H4 (cell line): Measurements from ENCODE around the gene NR1H2. TPM values are rescaled to one million over a fixed set of nuclear protein-coding genes. Genes with fewer than 3 reads are reported as not detected.
"Not testable (repeated sequence)": the region's sequence is repeated elsewhere in the genome, so short reads cannot be mapped to it uniquely, and the experiment has no call there.

Source experiments
- DNase-seq: peaks from one replicate; pipeline ENCODE4 v3.0.0-alpha.2; 2015; ENCODE audit warnings: low spot score
- total RNA-seq: library from RNA; depleted of rRNA; stranded (reverse); fragments of >200 nt; shearing (Covaris generic); gene quantifications from 2 replicates; pipeline ENCODE4 v1.2.3, GENCODE V29; 2014

NR1H2 gene
- total RNA-seq, 1 experiment from 2014 or later: 79.5 TPM

DNA sequence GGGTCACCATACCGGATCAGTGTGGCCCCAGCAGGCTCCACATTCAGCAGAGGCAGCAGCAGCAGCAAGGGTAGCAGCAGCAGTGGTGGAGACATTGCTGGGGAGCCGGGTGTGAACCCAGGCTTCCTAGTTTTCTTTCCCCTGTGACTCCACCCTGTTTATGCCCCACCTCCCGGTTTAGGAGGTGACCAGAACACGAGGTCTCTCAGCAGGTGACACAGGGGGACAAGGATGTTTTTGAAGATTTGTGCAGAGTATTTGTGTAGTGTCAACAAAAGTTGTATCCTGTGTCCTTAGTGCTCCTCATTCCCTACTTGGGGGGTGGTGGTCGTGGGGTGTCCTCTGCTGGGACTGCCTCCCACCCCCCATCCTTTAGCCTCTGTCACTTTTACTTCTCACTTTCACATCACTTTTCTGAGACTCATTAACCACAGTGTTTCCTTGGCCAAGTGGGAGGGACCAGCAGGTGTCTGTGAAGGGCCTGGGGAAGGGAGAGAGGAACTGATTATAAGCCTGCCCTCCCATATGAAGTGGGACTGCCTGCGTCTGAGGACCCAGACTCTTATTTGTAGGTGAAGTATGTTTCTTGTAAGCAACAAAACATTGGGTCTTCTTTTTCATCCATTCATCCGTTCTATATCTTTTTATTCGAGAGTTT, 31.5 kb upstream of the NR1H2 start:
- DNase-seq: no peak

DNA sequence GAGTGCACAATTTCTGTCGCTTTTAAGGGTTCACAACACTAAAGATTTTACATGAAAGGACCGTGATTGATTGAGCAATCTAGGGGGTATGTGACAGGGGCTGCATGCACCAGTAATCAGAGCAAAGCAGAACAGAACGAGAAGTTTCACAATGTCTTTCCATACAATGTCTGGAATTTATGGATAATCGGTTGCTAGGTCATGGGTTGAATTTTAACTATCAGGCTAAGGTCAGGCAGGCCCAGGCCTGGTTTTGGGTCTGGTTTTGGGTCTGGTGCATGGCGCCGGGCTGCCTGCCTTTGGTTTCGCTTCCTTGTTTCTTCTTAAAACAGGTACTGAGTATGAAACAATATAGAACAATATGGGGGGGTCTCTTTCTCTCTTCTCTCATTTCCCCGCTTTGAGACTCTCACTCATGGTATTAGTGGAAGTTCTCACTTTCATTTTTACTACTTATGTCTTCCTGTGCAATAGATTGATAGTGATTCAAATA, 29.1 kb upstream of the NR1H2 start:
- not testable (repeated sequence) for DNase-seq

DNA sequence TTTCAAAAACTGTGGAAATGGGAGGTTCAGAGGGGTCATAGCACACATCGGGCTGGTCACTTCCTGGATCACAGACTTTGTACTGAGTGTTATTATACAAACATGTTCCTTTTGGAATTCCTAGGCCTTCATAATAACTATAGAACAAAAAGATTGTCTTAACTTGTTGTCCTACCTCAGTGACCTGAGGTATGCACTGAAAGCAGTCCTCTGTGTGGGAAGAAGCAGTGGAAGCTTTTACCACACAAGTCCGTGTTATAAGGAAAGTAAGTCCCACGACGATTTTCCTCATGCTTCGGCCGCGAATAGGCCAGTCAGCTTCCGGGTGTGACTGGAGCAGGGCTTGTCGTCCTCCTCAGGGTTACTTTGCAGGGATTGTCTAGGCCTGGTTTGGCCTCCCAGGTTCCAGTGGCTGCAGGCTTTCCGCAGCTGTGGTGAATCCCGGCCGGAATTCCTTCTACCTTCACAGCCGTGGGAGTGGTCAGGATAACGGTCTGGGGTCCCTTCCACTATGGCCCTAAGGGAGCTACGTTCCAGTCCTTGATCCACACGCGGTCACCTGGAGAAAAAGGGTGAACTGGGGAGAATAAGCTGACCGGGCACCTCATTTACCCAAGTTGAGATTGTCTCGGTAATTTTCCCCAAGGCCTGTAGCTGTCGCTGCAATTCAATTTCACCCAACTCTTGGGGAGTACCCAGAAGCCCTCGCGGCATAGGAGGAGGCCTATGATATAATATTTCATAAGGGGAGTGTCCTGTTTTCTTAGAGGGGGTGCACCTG, 26.8 kb upstream of the NR1H2 start:
- DNase-seq: no peak

DNA sequence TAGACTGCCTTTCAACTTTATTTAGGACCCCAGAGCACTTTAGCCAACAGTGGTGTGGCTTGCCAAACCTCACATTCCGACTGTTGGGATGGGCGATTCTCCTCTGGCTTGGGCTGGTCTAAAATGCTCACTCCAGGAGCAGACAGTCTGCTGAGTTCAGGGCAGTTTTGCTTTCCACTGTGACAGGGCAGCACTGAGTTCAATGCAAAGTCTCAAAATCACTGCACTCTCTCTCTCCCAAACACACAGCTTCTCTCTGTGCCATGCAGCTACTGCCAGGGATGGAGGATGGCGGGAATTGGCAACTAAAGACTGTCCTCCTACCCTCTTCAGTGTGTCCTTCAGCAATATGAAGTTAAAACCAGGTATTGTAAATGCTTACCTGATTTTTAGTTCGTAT, 24.0 kb upstream of the NR1H2 start:
- no peak for DNase-seq

DNA sequence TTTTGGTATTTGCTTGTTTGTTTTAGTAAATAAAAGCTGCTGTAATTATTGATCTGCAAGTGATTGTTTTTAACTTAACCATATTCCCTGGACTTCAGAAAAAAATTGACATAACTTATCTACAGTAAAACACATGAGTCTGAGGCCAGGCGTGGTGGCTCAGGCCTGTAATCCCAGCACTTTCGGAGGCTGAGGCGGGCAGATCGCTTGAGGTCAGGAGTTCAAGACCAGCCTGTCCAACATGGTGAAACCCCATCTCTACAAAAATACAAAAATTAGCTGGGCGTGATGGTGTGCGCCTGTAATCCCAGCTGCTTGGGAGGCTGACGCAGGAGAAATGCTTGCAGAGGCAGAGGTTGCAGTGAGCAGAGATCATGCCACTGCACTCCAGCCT, 22.8 kb upstream of the NR1H2 start:
- DNase-seq: not testable (repeated sequence)

DNA sequence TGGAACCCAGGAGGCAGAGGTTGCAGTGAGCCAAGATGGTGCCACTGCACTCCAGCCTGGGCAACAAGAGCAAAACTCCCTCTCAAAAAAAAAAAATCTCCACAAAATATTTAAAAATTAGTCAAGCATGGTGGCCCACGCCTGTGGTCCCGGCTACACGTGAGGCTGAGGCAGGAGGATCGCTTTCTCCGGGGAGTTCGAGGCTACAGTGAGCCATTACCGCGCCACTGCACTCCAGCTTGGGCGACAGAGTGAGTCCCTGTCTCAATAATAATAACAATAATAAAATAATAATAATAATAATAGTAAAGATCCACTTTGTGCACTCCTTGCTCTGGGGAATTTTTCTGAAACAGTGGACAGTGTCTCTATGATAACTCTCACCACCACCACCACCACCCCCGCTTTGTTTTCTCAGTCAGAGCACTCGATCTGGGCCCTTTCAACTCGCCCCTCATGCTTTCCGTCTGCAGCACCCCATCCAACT, 19.5 kb upstream of the NR1H2 start:
- no peak for DNase-seq

DNA sequence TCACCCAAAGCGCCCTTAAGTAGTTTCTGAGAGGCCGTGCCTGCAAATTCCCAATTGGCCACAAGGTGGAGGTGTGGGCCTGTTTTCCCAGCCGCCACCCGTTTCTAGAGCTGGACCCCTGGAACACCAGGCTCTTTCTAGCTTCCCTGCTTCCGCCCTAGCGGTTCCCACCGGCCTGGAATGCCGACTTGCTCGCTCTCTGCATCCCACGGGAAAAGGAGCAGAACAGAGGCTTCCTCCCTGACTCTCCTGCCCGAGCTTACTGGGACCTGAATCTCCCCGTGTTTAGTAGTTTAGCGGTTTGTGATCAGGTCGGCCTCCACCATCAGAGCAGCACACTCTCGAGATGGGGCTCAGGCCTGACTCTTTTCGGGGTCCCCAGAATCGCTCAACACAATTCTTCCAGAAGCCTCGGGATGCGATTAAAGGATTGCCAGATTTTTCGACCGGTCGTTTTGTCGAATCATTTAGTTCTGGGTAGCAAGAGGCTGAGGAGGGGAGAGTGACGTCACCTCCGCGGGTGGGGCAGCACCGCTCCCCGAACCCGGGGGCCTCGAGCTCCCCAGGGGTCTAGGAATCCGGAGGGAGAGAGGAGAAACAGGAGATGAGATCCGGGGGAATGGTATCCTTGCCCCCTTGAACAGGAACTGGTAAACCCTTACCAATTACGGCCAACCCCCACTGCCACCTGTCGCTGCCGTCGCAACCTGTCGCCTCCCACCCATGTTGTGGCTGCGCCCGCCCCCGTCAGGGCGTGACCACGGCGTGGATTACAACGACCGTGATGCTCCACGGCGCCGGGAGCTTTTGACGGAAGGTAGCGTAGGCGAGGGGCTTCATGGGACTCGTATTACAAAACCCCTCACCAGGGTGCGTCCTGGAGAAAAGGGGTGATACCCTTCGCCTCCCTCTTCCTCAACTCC, 18.8 kb upstream of the NR1H2 start:
- DNase-seq: peak; percentile 67

DNA sequence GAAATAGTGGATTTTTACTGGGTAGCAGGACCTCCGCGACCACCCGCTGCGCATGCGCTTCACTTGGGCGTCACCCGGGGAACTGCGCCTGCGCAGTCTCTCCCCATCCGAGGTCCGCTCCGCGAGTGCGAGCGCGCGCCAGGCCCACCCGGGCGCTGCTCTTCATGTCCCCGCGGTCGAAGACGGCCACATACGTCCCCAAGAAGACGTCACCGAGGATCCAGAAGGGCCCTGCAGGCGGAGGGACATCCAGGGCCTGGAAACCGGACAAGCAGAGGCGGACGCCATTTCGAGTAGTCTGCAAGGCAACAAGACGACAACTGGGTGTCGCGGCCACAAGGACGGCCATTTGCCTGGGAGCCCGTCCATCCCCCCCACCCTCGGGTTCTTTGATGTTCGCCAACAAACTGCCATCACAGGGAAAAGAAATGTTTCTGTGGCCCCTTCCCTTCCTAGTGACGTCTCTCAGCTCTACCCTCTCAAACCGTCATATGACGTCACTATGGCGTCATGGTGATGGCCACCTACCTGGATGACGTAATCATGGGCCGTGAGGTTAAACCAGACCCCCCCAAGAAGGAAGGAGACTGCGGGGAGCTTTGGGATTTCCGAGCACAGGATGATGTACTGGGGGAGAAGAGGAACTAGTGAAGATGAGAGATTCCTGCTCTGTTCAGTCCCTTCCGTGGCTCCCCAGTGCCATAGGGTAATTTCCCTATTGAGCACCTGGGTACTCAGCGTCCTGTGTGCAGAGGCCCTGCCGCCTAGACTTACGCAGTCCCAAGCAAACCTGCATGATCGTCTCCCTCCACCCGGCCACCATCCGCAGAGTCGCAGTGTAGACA, 17.6 kb upstream of the NR1H2 start:
- DNase-seq: no peak

DNA sequence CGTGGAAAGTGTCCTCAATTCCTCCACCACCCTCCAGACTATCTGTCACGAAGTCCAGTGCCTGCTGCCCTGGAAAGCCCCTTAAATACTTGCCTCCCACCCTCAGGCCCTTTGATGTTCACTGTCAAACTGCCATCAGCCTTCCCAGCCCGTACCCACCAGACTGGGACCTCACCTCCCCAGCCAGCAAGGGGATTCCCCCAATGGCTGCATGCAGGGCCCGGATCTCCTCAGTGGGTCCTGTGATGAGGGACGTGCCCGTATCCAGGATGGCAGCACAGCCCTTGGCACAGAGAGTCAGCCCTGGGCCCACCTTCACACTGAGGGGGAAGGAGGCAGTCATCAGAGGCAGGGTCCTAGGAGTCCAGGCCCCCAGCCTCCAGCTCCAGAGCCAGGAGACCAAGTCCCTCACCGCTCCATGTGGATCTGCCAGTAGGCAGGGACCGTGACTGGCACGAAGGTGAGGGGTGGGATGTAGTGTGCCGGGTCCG, 16.9 kb upstream of the NR1H2 start:
- DNase-seq: no peak

DNA sequence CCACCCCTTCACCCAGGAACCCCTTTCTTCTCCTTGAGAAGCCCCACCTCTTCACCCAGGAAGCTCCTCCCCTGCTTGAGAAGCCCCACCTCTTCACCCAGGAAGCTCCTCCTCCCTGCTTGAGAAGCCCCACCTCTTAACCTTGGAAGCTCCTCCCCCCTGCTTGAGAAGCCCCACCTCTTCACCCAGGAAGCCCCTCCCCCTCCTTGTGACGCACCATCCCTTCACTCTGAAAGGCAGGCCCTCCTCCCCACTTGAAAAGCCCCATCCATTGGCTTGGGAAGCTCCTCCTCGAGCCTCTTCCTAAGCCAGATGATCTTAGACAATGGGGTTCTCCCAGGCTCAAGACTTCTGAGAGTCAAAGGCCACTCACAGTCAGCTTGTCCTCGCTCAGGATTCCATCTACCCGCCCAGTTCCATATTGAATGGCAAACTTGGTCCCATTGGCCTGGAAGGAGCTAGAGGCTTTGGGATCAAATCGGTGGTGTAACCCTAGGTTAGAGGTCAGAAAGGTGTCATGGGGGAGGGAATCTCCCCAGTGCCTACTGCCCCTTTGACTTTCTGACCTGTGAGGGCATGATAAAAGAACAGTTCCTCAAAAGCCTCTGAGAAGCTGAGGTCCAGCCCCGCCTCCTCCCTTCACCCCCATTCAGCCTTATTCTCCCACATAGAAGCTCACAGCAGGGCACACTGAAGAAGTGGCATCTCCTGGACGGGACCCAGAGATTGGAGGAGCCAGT, 14.8 kb upstream of the NR1H2 start:
- no peak for DNase-seq

DNA sequence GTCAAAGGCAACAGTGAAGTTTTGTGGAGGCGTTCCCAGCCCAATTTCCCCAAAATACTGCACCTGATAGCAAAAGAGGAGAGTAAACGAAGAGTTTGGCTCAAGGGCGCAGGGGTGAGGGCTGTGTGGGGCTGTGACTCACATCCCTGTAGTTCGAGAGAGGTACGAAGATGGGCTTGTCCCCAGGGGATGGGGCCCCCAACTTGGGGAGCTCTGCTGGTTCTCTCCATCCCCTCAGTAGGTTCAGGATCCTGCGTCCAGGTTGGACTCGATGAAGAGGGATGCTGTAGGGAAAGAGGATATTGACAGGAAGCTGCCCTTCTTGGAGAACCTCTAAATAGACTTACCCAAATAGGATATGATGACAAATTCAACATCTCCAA, 14.2 kb upstream of the NR1H2 start:
- no peak for DNase-seq

DNA sequence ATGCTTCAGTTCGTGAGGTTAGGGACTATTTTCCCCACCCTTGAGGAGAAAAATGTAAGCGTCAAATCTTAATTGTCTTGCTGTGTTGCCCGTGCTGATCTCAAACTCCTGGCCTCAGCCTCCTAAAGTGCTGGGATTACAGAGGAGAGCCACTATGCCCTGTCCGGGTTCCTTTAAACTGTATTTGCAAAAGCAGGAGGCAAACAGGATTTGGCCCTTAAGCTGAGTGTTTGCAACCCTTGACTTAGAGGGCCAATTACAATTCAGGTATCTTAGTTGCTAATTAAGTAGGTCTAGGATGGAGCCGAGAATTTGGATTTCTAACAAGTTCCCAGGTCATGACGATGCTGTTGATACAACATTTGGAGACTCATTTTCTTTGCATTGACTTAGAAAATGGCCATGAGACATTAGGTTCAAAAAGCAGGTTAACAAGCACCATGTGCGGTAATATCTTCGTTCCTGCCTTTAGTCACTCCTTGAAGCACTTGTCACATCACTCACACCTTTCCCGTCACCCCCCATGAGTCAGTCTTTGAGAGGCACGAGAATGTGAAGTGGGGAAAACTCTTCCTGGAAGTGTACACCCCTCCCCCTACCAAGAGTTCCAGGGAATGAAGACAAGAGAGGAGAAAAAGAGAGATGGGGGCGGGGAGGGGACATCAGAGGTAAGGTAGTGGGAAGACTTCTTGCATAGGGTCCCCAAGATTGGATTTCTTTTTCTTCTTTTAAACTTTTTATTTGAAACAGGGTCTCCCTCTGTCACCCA, 13.4 kb upstream of the NR1H2 start:
- DNase-seq: no peak

DNA sequence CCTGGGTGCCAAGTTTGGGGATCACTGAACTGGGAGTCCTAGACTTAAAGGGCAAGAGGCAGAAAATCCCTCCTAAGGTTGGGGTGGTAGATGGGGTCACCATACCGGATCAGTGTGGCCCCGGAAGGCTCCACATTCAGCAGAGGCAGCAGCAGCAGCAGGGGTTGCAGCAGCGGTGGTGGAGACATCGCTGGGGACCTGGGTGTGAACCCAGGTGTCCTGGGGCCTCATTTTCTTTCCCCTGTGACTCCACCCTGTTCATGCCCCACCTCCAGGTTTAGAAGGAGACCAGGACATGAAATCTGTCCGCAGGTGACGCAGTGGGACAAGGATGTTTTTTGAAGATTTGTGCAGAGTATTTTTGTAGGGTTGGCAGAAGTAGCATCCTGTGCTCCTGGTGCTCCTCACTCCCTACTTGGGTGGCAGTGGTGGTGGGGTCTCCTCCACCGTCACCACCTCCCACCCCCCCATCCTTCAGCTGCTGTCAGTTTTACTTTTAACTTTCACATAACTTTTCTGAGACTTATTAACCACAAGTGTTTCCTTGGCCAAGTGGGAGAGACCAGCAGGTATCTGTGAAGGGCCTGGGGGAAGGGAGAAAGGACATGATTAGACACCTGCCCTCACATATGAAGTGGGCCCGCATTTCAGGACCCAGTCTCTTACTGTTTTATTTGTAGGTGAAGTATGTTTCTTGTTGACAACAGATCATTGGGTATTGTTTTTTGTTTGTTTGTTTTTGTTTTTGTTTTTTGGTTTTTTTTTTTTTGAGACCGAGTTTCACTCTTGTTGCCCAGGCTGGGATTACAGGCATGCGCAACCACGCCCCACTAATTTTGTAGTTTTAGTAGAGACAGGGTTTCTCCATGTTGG, 10.6 kb upstream of the NR1H2 start, which contains the start of gene NAPSA:
NAPSA (minus strand) TSS at position 206 of the 873 bp plus-strand sequence; CDS start at position 188, 18 bp downstream.
- DNase-seq: no peak

DNA sequence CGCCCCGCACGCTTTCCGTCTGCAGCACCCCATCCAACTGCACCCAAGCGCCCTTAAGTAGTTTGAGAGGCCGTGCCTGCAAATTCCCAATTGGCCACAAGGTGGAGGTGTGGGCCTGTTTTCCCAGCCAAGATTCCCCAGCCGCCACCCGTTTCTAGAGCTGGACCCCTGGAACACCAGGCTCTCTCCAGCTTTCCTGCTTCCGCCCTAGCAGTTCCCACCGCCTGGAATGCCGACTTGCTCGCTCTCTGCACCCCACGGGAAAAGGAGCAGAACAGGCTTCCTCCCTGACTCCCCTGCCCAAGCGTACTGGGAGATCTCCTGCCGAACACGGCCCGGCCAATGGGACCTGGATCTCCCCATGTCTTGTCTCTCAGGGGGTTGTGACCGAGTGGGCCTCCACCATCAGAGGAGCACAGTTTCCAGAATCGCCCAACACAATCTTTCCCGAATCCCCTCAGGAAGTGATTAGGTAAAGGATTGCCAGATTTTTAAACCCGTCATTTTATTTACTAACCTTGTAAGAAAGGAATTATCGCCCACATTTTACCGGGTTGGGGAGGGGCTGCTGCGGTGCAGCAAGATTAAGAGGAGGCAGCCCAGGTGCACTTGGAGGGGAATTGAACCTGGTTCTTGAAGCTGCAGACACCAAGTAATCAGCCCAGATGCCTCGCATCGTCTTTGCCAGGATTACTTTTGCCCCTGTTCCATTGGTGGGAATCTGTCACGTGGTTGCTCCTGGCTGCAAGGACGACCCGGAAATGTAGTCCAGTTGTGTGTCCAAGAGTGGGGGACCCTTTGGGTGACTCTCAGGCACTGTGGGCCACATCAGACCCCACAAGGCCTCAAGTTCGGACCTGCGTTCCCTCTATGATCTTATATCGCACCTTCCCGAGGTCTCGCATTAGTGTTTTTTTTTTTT, 7.3 kb upstream of the NR1H2 start:
- DNase-seq: peak; percentile 94

DNA sequence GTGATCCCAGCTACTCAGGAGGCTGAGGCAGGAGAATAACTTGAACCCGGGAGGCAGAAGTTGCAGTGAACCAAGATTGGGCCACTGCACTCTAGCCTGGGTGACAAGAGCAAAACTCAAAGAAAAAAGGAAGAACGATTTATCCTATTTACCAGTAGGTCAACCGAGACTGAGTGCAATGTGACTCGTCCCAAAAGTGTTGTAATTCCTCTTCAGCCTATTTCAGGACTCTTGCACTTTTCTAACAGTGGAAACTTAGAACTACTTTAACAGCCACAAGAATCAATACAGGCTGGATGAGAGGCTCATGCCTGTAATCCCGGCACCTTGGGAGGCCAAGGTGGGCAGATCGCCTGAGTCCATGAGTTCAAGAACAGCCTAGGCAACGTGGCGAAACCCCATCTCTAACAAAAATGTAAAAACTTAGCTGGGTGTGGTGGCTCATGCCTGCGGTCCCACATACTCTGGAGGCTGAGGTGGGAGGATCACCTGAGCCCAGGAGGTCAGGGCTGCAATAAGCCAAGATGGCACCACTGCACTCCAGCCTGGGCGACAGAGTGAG, 4.3 kb upstream of the NR1H2 start:
- no peak for DNase-seq

DNA sequence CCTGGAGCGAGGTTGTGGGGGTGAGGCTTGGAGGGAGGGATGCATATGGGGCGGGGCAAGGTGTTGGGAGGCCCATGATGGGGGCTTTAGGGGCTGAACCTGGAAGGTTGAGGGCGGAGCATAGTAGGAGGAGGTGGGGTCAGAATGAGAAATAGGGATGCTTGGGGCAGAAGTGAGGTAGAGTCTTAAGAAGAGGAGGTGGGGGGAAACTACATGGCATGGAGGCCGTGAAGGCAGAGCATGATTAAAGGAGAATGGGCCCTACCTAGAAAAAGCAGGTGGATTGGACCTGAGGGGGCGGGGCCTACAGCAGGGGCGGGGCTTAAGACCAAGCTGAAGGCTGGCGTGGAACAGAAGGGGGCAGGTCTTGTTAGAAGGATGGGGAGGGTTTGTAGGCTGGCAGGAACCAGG, 799 bp downstream of the NR1H2 start:
- no peak for DNase-seq

DNA sequence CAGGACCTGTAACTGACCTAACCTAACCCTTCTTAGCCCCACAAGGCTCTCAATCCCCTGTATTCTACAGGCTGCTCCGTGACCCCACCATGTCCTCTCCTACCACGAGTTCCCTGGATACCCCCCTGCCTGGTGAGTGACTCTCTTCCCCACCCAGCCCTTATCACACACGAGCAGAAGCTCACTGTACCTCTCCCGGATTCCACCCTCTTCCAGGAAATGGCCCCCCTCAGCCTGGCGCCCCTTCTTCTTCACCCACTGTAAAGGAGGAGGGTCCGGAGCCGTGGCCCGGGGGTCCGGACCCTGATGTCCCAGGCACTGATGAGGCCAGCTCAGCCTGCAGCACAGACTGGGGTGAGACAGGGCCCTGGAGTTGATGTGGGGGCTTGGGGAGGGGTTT, 1.3 kb downstream of the NR1H2 start:
- no peak for DNase-seq
